ENCODE measurements around the gene XKR8.

Gene XKR8

GRCh38 chr1:27955076-27955475 is 4.7 kb upstream of the XKR8 start:
- TF ChIP-seq CTCF (IDR thresholded peaks at IDR 0.05; ENCODE audit: insufficient read depth, missing control alignments), result no peak
- FAIRE-seq, result no peak

GRCh38 chr1:27956761-27957160 is 3.0 kb upstream of the XKR8 start:
- no peak for TF ChIP-seq CTCF (IDR thresholded peaks at IDR 0.05; ENCODE audit: insufficient read depth, missing control alignments)
- FAIRE-seq, result no peak
- DNase-seq (ENCODE audit: insufficient read length, low spot score), result no peak

More at GRCh38 chr1:27955076-27955475, 4.7 kb upstream of the XKR8 start:
- no peak for DNase-seq (ENCODE audit: insufficient read length, low spot score)

DNA sequence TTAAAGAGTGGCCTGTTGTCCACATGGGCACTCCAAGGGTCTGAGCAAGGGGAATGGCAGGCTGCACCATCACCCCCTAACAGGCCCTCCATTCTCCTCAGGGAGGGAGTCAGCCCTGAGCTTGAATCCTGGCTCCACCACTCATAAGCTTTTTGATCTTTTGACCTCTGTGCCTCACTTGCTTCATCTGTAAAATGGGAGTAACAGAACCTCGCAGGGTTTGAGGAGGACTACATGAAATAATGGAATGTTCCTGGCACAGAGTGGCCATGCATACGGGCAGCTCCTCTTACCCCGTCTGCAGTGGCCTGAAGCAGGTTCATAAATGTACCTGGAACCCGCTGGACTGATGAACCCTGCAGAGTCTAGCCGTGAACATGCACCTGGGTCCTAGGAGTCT is 2.1 kb upstream of the XKR8 start:
- DNase-seq (ENCODE audit: insufficient read length, low spot score) (no peak), FAIRE-seq (no peak)
- TF ChIP-seq CTCF (IDR thresholded peaks at IDR 0.05; ENCODE audit: insufficient read depth, missing control alignments), result no peak

- DNase-seq (ENCODE audit: insufficient read length, low spot score) (no peak), FAIRE-seq (no peak)
Measured at GRCh38 chr1:27958513-27958912, 1.3 kb upstream of the XKR8 start.

DNA sequence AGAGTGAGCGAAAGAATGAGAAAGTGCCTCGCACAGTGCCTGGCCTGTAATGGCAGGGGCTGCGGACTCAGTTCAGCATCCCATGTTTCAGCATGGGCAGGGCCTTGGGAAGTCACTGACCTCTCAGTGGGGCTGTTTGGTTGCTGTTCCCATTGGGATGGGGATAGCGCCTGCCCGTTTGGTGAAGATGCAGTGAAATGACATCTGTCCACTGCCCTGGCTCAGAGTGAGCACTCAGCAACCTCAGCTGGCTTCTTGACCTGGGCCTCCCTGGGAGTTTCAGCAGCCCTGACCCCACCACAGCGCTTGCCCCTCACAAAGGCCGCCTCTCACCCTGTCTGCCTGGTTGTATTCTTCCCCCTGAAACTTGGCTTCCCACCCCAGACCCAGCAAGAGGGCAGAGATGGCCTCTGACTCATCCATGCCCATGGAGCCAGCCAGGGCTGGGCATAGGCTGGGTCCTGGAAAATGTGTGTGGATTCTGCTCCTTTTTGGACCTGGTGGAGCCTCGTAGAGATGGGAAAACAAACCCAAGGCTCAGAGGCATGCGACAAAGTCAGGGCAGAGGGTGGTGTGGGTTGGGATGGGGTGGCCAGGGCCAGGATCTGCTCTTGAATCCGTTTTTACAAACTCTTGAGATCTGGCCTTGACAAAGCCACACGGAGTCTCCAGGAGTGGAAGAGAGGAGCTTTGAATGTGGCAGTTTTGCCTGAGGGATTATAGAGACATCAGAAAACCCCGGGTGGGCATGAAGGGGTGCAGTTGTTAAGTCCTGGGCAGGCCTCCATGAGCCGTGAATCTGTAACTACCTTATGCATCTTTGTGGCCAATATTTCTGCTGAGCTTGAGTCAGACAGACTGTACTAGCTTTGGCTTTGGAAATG is 1.2 kb downstream of the XKR8 start:
- no peak for FAIRE-seq
- TF ChIP-seq CTCF (IDR thresholded peaks at IDR 0.05; ENCODE audit: insufficient read depth, missing control alignments), result no peak
- no peak for DNase-seq (ENCODE audit: insufficient read length, low spot score)

More at GRCh38 chr1:27958513-27958912, 1.3 kb upstream of the XKR8 start:
- no peak for TF ChIP-seq CTCF (IDR thresholded peaks at IDR 0.05; ENCODE audit: insufficient read depth, missing control alignments)

GRCh38 chr1:27961646-27962221 is 2.0 kb downstream of the XKR8 start:
- DNase-seq (ENCODE audit: insufficient read length, low spot score) (no peak), FAIRE-seq (no peak)
- no peak for TF ChIP-seq CTCF (IDR thresholded peaks at IDR 0.05; ENCODE audit: insufficient read depth, missing control alignments)

DNA sequence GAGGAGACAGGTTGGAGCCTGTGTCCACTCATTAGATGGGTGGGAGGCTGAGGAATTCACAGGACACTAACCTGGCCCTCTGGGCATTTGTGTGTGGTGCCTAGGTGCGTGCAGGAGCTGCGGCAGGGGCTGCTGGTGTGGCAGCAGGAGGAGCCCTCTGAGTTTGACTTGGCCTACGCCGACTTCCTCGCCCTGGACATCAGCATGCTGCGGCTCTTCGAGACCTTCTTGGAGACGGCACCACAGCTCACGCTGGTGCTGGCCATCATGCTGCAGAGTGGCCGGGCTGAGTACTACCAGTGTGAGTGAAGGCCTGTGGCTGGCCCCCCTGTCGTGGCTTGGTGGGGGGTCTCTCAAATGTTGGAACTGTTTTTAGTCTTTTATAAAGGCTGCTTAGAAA is 3.6 kb downstream of the XKR8 start:
- FAIRE-seq (no peak), DNase-seq (ENCODE audit: insufficient read length, low spot score) (no peak)
- TF ChIP-seq CTCF (IDR thresholded peaks at IDR 0.05; ENCODE audit: insufficient read depth, missing control alignments), result no peak
